GM23338 (cell line): ENCODE measurements around the gene MACROD1. TPM values are rescaled to one million over a fixed set of nuclear protein-coding genes. Genes with fewer than 3 reads are reported as not detected.

Source experiments
- ATAC-seq: fragments of 200-7000 bp; cut with Tn5 transposase; 3 replicates; pipeline ENCODE4 v1.9.1; 2020
- DNase-seq: peaks from one replicate; pipeline ENCODE4 v3.0.0-alpha.2; 2015; ENCODE audit warnings: low spot score
- H2AFZ ChIP-seq: fragments of 200-600 bp; sonication (generic); 2 replicates; pipeline ENCODE4 v1.8.0; 2016; ENCODE audit warnings: antibody characterized with exemption, mild to moderate bottlenecking, moderate library complexity
- H3F3A ChIP-seq: fragments of 200-600 bp; sonication (generic); replicated peaks from 2 replicates; pipeline ENCODE4 v1.8.0; 2017; ENCODE audit warnings: antibody characterized with exemption, mixed run types, low read depth
- H3K27ac ChIP-seq: fragments of 200-600 bp; sonication (generic); 2 replicates; pipeline ENCODE4 v1.6.1; 2016; ENCODE audit warnings: low read depth
- H3K27me3 ChIP-seq: fragments of 200-600 bp; sonication (generic); 2 replicates; pipeline ENCODE4 v1.8.0; 2016; ENCODE audit warnings: mild to moderate bottlenecking, mixed run types, moderate library complexity; ENCODE audit not compliant: insufficient read depth
- H3K36me3 ChIP-seq: fragments of 200-600 bp; sonication (generic); 2 replicates; pipeline ENCODE4 v1.8.0; 2016; ENCODE audit warnings: mild to moderate bottlenecking; ENCODE audit not compliant: insufficient read depth
- H3K4me1 ChIP-seq: fragments of 200-600 bp; sonication (generic); 2 replicates; pipeline ENCODE4 v1.8.0; 2016; ENCODE audit warnings: mild to moderate bottlenecking, moderate library complexity; ENCODE audit not compliant: insufficient read depth
- H3K4me2 ChIP-seq: fragments of 200-600 bp; sonication (generic); 2 replicates; pipeline ENCODE4 v1.7.1; 2017; ENCODE audit warnings: mixed run types
- H3K4me3 ChIP-seq: fragments of 200-600 bp; sonication (generic); 2 replicates; pipeline ENCODE4 v1.6.1; 2016; ENCODE audit warnings: mixed run types
- H3K79me2 ChIP-seq: fragments of 200-600 bp; sonication (generic); replicated peaks from 2 replicates; pipeline ENCODE4 v1.8.0; 2017; ENCODE audit warnings: mild to moderate bottlenecking; ENCODE audit not compliant: insufficient read depth
- H3K9me2 ChIP-seq: fragments of 200-600 bp; sonication (generic); 2 replicates; pipeline ENCODE4 v1.8.0; 2017; ENCODE audit not compliant: insufficient read depth
- H4K20me1 ChIP-seq: fragments of 200-600 bp; sonication (generic); replicated peaks from 2 replicates; pipeline ENCODE4 v1.8.0; 2017; ENCODE audit warnings: mild to moderate bottlenecking; ENCODE audit not compliant: insufficient read depth
- H3K27ac Mint-ChIP-seq: 2 replicates; pipeline ENCODE4 v1.8.0; 2020; ENCODE audit warnings: inconsistent platforms, mild to moderate bottlenecking, moderate library complexity, mixed read lengths
- H3K27me3 Mint-ChIP-seq: 3 replicates; pipeline ENCODE4 v1.8.0; 2022; ENCODE audit warnings: low read depth, mild to moderate bottlenecking, moderate library complexity, mixed read lengths, inconsistent platforms; ENCODE audit not compliant: insufficient read depth, poor library complexity
- H3K36me3 Mint-ChIP-seq: 3 replicates; pipeline ENCODE4 v1.8.0; 2021; ENCODE audit warnings: low read depth, mild to moderate bottlenecking, inconsistent platforms, moderate library complexity, mixed read lengths
- H3K4me1 Mint-ChIP-seq: 3 replicates; pipeline ENCODE4 v1.8.0; 2020; ENCODE audit warnings: mild to moderate bottlenecking, inconsistent platforms, mixed read lengths
- H3K4me3 Mint-ChIP-seq: 3 replicates; pipeline ENCODE4 v1.8.0; 2021; ENCODE audit warnings: moderate library complexity, mild to moderate bottlenecking, inconsistent platforms, mixed read lengths
- H3K9me3 Mint-ChIP-seq: 3 replicates; pipeline ENCODE4 v1.8.0; 2020; ENCODE audit warnings: moderate library complexity, mild to moderate bottlenecking, inconsistent platforms, mixed read lengths
- polyA plus RNA-seq: library from polyadenylated mRNA; unstranded; fragments of >200 nt; fragmentation: Nextera tagmentation; extraction: Ambion mirVana; gene quantifications from 2 replicates; pipeline ENCODE4 v1.2.1, GENCODE V29; 2016
- total RNA-seq: library from RNA; depleted of rRNA; stranded (reverse); fragments of >200 nt; shearing (Covaris generic); gene quantifications from 2 replicates; pipeline ENCODE4 v1.2.3, GENCODE V29; 2014
- TF ChIP-seq, protein P1 (sequence below): fragments of 250-450 bp; sonication (Bioruptor Pico); IDR thresholded peaks from 2 replicates; pipeline ENCODE4 v1.5.0; 2020; ENCODE audit warnings: mild to moderate bottlenecking, moderate library complexity
- TF ChIP-seq, protein P2 (sequence below), 2 experiments: fragments of 200-600 bp in 1 of 2; sonication (generic) in 1 of 2; conservative IDR thresholded peaks; 2 replicates each; pipeline versions ENCODE4 v1.5.1 to v1.6.1; 2016 to 2017; ENCODE audit warnings: antibody characterized with exemption in 2 of 2, low read depth in 2 of 2, mild to moderate bottlenecking in 2 of 2, moderate library complexity in 1 of 2

Gene MACROD1
- total and polyA plus RNA-seq, 2 experiments from 2014 or later: 33.0 to 51.6 TPM

DNA sequence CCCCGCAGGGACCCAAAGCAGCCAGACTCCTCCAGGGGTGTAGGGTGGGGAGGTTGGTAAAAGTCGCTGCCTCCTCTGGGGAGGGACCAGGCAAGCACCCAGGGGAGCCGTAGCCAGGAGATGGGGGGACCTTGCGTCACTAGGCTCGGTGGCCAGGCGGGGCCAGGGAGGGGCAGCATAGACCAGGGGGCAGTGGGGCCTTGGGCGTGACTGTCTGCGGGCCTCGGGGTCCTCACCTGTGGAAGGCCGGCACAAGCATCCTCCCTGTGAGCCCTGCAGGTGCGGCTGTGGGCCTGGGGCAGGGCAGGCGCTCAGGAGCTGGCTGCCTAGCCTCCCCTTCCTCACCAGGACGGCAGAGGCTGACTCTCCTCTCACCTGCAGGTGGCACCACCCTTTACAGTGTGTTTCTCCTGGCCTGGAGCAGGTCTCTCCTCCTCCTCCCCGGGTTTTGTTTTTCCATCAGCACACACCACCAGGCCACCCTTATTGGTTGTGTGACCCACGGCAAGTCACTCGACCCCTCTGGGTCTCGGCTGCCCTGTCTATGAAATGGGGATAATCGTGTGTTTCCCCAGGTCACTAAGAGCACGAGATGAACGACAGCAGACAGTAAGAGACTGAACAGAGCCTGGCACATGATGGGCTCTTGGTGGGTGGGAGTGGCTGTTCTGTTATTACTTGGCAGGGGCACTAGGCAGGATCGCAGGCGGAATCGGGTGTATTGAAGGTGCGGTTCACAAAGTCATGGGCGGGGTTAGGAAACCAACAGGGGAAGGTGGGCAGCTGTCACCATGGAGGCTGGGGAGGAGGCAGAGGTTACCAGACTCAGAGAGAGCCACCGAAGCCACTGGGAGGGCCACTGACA is 77.5 kb downstream of the MACROD1 start:
- no peak overlapping the region for H3K4me3 Mint-ChIP-seq
- H3K27ac Mint-ChIP-seq: no peak overlapping the region
- H3K36me3 Mint-ChIP-seq: no peaks in the 10 kb centered on the region
- Histone ChIP-seq H2AFZ (no peak overlapping the region), H3K4me3 (no peak overlapping the region), H4K20me1 (peaks cover 15% of the 10 kb centered on the region), H3K36me3 (no peaks in the 10 kb centered on the region), H3K4me2 (no peak overlapping the region), H3F3A (0 out of 2 replicates have a peak, but pooled peaks cover 5% of the 10 kb centered on the region), H3K9me2 (no peaks in the 10 kb centered on the region), H3K27ac (no peak overlapping the region), H3K4me1 (peaks cover 9% of the 10 kb centered on the region), H3K27me3 (peaks cover 4% of the 10 kb centered on the region; the same call in 1 of the 2 replicates), H3K79me2 (no peaks in the 10 kb centered on the region)
- peaks cover 22% of the 10 kb centered on the region for H3K27me3 Mint-ChIP-seq
- peak; percentile 86 for DNase-seq
- TF ChIP-seq, protein P1, sequence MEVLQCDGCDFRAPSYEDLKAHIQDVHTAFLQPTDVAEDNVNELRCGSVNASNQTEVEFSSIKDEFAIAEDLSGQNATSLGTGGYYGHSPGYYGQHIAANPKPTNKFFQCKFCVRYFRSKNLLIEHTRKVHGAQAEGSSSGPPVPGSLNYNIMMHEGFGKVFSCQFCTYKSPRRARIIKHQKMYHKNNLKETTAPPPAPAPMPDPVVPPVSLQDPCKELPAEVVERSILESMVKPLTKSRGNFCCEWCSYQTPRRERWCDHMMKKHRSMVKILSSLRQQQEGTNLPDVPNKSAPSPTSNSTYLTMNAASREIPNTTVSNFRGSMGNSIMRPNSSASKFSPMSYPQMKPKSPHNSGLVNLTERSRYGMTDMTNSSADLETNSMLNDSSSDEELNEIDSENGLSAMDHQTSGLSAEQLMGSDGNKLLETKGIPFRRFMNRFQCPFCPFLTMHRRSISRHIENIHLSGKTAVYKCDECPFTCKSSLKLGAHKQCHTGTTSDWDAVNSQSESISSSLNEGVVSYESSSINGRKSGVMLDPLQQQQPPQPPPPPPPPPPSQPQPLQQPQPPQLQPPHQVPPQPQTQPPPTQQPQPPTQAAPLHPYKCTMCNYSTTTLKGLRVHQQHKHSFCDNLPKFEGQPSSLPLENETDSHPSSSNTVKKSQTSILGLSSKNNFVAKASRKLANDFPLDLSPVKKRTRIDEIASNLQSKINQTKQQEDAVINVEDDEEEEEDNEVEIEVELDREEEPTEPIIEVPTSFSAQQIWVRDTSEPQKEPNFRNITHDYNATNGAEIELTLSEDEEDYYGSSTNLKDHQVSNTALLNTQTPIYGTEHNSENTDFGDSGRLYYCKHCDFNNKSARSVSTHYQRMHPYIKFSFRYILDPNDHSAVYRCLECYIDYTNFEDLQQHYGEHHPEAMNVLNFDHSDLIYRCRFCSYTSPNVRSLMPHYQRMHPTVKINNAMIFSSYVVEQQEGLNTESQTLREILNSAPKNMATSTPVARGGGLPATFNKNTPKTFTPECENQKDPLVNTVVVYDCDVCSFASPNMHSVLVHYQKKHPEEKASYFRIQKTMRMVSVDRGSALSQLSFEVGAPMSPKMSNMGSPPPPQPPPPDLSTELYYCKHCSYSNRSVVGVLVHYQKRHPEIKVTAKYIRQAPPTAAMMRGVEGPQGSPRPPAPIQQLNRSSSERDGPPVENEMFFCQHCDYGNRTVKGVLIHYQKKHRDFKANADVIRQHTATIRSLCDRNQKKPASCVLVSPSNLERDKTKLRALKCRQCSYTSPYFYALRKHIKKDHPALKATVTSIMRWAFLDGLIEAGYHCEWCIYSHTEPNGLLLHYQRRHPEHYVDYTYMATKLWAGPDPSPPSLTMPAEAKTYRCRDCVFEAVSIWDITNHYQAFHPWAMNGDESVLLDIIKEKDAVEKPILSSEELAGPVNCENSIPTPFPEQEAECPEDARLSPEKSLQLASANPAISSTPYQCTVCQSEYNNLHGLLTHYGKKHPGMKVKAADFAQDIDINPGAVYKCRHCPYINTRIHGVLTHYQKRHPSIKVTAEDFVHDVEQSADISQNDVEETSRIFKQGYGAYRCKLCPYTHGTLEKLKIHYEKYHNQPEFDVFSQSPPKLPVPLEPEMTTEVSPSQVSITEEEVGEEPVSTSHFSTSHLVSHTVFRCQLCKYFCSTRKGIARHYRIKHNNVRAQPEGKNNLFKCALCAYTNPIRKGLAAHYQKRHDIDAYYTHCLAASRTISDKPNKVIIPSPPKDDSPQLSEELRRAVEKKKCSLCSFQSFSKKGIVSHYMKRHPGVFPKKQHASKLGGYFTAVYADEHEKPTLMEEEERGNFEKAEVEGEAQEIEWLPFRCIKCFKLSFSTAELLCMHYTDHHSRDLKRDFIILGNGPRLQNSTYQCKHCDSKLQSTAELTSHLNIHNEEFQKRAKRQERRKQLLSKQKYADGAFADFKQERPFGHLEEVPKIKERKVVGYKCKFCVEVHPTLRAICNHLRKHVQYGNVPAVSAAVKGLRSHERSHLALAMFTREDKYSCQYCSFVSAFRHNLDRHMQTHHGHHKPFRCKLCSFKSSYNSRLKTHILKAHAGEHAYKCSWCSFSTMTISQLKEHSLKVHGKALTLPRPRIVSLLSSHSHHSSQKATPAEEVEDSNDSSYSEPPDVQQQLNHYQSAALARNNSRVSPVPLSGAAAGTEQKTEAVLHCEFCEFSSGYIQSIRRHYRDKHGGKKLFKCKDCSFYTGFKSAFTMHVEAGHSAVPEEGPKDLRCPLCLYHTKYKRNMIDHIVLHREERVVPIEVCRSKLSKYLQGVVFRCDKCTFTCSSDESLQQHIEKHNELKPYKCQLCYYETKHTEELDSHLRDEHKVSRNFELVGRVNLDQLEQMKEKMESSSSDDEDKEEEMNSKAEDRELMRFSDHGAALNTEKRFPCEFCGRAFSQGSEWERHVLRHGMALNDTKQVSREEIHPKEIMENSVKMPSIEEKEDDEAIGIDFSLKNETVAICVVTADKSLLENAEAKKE (CRISPR knock-in tag): no peak
- TF ChIP-seq, protein P2, sequence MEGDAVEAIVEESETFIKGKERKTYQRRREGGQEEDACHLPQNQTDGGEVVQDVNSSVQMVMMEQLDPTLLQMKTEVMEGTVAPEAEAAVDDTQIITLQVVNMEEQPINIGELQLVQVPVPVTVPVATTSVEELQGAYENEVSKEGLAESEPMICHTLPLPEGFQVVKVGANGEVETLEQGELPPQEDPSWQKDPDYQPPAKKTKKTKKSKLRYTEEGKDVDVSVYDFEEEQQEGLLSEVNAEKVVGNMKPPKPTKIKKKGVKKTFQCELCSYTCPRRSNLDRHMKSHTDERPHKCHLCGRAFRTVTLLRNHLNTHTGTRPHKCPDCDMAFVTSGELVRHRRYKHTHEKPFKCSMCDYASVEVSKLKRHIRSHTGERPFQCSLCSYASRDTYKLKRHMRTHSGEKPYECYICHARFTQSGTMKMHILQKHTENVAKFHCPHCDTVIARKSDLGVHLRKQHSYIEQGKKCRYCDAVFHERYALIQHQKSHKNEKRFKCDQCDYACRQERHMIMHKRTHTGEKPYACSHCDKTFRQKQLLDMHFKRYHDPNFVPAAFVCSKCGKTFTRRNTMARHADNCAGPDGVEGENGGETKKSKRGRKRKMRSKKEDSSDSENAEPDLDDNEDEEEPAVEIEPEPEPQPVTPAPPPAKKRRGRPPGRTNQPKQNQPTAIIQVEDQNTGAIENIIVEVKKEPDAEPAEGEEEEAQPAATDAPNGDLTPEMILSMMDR (conservative IDR thresholded peaks at IDR 0.05; ENCODE audit: low read depth in 2 of 2): peak; percentile 59 to 84
- ATAC-seq: peak; percentile 91
- H3K4me1 Mint-ChIP-seq: peaks cover 34% of the 10 kb centered on the region
- H3K9me3 Mint-ChIP-seq: no peaks in the 10 kb centered on the region
